ENCODE results near the gene FMNL2. TPM values are rescaled to one million over a fixed set of nuclear protein-coding genes. Genes with fewer than 3 reads are reported as not detected.
A peak's percentile ranks its signal among the peaks of the same experiment; 100 is the strongest.

The FMNL2 gene
- total and polyA plus RNA-seq, 2 experiments from 2014 or later = 16.5 to 45.4 TPM

DNA sequence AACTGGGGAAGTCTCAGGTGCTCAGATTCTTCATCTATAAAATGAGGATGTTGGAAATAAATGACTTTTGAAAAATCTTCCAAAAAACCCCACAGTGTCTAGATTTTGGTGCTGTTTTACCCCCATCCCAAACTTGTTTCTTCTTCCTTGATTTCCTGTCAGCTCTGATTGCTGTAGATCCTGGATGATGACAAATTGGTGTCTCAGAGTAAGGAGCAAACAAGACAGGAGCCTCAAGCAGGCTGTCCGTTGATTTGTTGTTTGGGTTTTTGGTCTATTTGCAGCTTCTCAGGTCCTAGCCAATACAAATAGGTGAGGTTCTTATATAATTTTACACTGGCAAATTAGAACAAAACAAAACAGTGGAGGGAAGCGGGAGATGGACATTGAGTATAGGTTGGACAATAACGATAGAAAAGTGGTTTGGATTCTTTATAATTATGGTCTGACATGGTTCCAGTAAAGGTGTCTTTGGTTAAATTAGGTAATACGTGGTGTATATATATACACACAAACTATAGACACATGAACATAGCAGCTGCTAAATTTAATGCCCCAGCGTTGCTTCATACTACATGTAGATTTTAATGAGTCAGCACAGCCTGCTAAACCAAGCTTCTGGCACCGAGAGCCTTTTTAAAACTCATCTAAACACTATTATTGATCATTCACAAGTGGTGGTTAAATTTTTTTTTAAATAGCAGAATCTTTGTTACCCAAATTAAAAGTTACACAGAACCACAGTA is 142.5 kb downstream of the FMNL2 start:
- no peaks in the 10 kb centered on the region for H3K36me3 ChIP-seq (ENCODE audit: insufficient read depth)
- no peak overlapping the region for H2AFZ ChIP-seq
- no peaks in the 10 kb centered on the region for H3K36me3 Mint-ChIP-seq (ENCODE audit: low read depth)
- no peak overlapping the region for H3K27ac Mint-ChIP-seq
- no peak overlapping the region for H3K4me3 Mint-ChIP-seq
- H3K27me3 Mint-ChIP-seq (ENCODE audit: insufficient read depth, low read depth, poor library complexity) = peaks cover 2% of the 10 kb centered on the region
- ATAC-seq (no peak), DNase-seq (ENCODE audit: low spot score) (no peak)
- H3K4me2 ChIP-seq = no peak overlapping the region
- H3K4me1 ChIP-seq (ENCODE audit: insufficient read depth) = peaks cover 16% of the 10 kb centered on the region
- H3K9me3 Mint-ChIP-seq = no peaks in the 10 kb centered on the region
- peaks cover 18% of the 10 kb centered on the region for H3K4me1 Mint-ChIP-seq
- TF ChIP-seq, protein P1, sequence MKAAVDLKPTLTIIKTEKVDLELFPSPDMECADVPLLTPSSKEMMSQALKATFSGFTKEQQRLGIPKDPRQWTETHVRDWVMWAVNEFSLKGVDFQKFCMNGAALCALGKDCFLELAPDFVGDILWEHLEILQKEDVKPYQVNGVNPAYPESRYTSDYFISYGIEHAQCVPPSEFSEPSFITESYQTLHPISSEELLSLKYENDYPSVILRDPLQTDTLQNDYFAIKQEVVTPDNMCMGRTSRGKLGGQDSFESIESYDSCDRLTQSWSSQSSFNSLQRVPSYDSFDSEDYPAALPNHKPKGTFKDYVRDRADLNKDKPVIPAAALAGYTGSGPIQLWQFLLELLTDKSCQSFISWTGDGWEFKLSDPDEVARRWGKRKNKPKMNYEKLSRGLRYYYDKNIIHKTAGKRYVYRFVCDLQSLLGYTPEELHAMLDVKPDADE (IDR thresholded peaks at IDR 0.05) = no peak
- TF ChIP-seq ZNF331 (CRISPR knock-in tag; IDR thresholded peaks at IDR 0.05; ENCODE audit: low read depth) (no peak), STAT1 (IDR thresholded peaks at IDR 0.05; ENCODE audit: unreplicated experiment) (no peak), NANOG (IDR thresholded peaks at IDR 0.05; ENCODE audit: borderline replicate concordance) (no peak), JUNB (IDR thresholded peaks at IDR 0.05; ENCODE audit: unreplicated experiment) (no peak), CREB1 (CRISPR knock-in tag; IDR thresholded peaks at IDR 0.05; ENCODE audit: low read depth) (no peak), ZNF114 (CRISPR knock-in tag; IDR thresholded peaks at IDR 0.05) (no peak), EZH2 (IDR thresholded peaks at IDR 0.05; ENCODE audit: low read depth, unreplicated experiment) (no peak), EZH2phosphoT487 (IDR thresholded peaks at IDR 0.05; ENCODE audit: unreplicated experiment) (no peak), POLR2AphosphoS5 (IDR thresholded peaks at IDR 0.05; ENCODE audit: low read depth) (no peak)
- TF ChIP-seq, protein P2, sequence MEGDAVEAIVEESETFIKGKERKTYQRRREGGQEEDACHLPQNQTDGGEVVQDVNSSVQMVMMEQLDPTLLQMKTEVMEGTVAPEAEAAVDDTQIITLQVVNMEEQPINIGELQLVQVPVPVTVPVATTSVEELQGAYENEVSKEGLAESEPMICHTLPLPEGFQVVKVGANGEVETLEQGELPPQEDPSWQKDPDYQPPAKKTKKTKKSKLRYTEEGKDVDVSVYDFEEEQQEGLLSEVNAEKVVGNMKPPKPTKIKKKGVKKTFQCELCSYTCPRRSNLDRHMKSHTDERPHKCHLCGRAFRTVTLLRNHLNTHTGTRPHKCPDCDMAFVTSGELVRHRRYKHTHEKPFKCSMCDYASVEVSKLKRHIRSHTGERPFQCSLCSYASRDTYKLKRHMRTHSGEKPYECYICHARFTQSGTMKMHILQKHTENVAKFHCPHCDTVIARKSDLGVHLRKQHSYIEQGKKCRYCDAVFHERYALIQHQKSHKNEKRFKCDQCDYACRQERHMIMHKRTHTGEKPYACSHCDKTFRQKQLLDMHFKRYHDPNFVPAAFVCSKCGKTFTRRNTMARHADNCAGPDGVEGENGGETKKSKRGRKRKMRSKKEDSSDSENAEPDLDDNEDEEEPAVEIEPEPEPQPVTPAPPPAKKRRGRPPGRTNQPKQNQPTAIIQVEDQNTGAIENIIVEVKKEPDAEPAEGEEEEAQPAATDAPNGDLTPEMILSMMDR (conservative IDR thresholded peaks at IDR 0.05; ENCODE audit: low read depth in 2 of 2) = no peak
- TF ChIP-seq, protein P3, sequence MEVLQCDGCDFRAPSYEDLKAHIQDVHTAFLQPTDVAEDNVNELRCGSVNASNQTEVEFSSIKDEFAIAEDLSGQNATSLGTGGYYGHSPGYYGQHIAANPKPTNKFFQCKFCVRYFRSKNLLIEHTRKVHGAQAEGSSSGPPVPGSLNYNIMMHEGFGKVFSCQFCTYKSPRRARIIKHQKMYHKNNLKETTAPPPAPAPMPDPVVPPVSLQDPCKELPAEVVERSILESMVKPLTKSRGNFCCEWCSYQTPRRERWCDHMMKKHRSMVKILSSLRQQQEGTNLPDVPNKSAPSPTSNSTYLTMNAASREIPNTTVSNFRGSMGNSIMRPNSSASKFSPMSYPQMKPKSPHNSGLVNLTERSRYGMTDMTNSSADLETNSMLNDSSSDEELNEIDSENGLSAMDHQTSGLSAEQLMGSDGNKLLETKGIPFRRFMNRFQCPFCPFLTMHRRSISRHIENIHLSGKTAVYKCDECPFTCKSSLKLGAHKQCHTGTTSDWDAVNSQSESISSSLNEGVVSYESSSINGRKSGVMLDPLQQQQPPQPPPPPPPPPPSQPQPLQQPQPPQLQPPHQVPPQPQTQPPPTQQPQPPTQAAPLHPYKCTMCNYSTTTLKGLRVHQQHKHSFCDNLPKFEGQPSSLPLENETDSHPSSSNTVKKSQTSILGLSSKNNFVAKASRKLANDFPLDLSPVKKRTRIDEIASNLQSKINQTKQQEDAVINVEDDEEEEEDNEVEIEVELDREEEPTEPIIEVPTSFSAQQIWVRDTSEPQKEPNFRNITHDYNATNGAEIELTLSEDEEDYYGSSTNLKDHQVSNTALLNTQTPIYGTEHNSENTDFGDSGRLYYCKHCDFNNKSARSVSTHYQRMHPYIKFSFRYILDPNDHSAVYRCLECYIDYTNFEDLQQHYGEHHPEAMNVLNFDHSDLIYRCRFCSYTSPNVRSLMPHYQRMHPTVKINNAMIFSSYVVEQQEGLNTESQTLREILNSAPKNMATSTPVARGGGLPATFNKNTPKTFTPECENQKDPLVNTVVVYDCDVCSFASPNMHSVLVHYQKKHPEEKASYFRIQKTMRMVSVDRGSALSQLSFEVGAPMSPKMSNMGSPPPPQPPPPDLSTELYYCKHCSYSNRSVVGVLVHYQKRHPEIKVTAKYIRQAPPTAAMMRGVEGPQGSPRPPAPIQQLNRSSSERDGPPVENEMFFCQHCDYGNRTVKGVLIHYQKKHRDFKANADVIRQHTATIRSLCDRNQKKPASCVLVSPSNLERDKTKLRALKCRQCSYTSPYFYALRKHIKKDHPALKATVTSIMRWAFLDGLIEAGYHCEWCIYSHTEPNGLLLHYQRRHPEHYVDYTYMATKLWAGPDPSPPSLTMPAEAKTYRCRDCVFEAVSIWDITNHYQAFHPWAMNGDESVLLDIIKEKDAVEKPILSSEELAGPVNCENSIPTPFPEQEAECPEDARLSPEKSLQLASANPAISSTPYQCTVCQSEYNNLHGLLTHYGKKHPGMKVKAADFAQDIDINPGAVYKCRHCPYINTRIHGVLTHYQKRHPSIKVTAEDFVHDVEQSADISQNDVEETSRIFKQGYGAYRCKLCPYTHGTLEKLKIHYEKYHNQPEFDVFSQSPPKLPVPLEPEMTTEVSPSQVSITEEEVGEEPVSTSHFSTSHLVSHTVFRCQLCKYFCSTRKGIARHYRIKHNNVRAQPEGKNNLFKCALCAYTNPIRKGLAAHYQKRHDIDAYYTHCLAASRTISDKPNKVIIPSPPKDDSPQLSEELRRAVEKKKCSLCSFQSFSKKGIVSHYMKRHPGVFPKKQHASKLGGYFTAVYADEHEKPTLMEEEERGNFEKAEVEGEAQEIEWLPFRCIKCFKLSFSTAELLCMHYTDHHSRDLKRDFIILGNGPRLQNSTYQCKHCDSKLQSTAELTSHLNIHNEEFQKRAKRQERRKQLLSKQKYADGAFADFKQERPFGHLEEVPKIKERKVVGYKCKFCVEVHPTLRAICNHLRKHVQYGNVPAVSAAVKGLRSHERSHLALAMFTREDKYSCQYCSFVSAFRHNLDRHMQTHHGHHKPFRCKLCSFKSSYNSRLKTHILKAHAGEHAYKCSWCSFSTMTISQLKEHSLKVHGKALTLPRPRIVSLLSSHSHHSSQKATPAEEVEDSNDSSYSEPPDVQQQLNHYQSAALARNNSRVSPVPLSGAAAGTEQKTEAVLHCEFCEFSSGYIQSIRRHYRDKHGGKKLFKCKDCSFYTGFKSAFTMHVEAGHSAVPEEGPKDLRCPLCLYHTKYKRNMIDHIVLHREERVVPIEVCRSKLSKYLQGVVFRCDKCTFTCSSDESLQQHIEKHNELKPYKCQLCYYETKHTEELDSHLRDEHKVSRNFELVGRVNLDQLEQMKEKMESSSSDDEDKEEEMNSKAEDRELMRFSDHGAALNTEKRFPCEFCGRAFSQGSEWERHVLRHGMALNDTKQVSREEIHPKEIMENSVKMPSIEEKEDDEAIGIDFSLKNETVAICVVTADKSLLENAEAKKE (CRISPR knock-in tag; IDR thresholded peaks at IDR 0.05) = no peak
- TF ChIP-seq, protein P4, sequence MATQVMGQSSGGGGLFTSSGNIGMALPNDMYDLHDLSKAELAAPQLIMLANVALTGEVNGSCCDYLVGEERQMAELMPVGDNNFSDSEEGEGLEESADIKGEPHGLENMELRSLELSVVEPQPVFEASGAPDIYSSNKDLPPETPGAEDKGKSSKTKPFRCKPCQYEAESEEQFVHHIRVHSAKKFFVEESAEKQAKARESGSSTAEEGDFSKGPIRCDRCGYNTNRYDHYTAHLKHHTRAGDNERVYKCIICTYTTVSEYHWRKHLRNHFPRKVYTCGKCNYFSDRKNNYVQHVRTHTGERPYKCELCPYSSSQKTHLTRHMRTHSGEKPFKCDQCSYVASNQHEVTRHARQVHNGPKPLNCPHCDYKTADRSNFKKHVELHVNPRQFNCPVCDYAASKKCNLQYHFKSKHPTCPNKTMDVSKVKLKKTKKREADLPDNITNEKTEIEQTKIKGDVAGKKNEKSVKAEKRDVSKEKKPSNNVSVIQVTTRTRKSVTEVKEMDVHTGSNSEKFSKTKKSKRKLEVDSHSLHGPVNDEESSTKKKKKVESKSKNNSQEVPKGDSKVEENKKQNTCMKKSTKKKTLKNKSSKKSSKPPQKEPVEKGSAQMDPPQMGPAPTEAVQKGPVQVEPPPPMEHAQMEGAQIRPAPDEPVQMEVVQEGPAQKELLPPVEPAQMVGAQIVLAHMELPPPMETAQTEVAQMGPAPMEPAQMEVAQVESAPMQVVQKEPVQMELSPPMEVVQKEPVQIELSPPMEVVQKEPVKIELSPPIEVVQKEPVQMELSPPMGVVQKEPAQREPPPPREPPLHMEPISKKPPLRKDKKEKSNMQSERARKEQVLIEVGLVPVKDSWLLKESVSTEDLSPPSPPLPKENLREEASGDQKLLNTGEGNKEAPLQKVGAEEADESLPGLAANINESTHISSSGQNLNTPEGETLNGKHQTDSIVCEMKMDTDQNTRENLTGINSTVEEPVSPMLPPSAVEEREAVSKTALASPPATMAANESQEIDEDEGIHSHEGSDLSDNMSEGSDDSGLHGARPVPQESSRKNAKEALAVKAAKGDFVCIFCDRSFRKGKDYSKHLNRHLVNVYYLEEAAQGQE (IDR thresholded peaks at IDR 0.05; ENCODE audit: unreplicated experiment) = no peak
- no peaks in the 10 kb centered on the region for H3F3A ChIP-seq (replicated peaks; ENCODE audit: low read depth)
- peaks cover 5% of the 10 kb centered on the region; the same call in 1 of the 2 replicates for H4K20me1 ChIP-seq (replicated peaks; ENCODE audit: insufficient read depth)
- H3K79me2 ChIP-seq (replicated peaks; ENCODE audit: insufficient read depth) = peaks cover 73% of the 10 kb centered on the region
- H3K9me2 ChIP-seq (ENCODE audit: insufficient read depth) = no peaks in the 10 kb centered on the region
- no peaks in the 10 kb centered on the region for H3K27me3 ChIP-seq (ENCODE audit: insufficient read depth)
- H3K4me3 ChIP-seq = no peak overlapping the region
- 0 out of 2 replicates have a peak overlapping the region, but pooled peaks have one; percentile 2 for H3K27ac ChIP-seq (ENCODE audit: low read depth)
